ENCODE results near the gene BAMBI.

The BAMBI gene

DNA sequence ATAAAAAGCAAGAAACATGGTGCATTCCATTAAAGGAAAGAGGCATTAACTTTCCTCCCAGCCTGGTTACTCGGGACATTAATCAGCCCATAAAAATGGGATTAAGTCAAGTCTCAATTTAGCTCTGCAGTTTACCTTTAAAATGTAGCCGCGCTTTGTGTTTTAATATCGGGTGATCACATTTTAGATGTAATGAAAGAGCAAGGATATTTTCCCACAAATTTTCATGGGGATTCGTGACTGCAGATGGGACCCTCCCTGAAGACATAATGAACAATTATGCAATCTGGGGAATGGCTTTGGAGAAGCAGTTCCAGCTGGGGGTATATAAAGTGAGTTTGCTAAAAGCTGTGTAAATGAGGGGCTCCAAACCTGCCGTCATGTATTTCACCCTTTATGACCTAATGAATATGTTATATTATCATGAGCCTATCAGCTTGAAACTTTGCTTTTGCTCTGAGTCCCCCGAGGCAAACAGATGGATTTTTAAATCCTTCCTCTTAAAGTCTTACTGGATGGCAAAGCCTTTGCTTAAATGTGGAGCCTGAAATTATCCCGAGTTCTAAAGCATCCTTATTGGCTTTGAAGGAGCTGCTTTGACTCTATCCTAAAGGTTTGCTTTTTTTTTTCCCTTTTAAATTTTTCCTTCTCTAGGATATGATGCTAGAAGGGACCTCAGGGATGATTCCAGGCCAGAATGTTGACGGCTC, 31.8 kb downstream of the BAMBI start:
- no peak for DNase-seq

DNA sequence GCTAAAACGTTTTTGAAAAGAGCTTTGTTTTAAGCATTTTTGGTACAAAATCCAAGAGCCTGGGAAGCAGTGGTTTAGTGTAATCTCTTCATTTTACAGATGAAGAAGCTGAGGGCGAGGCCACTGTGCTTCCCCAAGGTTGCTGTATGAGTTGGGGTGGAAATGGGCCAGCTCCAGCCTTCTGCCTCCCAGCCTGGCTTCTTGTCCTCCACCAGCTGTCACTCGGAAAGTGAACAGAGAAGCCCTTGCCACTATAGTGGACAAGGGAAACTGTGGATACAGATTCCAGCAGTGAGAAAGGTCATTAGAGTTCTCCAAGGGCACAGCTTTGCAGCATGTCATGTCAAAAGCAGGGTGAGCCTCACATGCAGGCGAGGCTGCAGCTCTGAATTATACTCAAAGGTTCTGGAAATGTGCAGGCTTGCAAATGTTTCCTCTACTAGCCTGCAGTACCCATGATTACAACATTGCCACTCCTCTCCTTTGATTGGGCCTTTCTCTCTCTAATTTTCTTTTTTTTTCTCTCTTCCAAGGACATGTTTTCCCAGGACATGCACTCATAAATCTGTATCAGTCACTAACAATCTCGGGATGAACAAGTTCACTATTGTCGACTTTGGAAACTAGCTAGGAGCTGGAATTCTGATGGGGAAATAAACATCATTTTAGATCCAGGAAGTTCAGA, 33.0 kb downstream of the BAMBI start:
- no peak for DNase-seq

DNA sequence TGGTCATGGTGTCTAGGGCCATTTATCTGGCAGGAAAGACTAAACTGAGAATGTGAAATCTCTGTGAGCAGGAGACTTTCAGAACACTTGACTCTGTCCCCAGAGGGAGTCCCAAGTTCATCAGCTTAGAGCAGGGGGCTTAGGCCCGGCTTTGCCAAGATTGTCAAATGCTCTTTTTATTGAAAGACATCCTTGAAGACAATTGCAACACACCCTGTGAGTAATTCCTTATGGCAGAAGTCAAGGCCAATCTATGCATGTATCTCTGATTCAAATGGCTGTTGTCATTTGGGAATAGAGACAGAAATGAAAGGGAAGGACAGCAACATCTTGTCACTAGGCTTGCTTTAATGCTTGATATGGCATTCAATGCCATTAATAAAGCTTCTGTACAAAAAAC, 33.7 kb downstream of the BAMBI start:
- no peak for DNase-seq

DNA sequence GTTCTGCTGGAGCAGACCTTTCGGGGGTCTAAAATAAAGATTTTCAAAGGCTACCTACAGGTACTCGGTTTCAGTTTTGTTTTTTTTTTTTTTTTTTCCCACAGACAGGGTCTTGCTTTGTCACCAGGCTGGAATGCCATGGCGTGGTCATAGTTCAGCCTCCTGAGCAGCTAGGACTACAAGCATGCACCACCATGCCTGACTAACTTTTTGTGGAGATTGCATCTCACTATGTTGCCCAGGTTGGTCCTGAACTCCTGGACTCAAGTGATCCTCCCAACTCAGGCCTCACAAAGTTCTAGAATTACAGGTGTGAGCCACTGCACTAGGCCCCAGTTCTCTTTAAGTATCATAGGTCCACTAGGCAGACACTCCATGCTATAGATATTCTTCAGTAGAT, 34.5 kb downstream of the BAMBI start:
- DNase-seq = no peak

DNA sequence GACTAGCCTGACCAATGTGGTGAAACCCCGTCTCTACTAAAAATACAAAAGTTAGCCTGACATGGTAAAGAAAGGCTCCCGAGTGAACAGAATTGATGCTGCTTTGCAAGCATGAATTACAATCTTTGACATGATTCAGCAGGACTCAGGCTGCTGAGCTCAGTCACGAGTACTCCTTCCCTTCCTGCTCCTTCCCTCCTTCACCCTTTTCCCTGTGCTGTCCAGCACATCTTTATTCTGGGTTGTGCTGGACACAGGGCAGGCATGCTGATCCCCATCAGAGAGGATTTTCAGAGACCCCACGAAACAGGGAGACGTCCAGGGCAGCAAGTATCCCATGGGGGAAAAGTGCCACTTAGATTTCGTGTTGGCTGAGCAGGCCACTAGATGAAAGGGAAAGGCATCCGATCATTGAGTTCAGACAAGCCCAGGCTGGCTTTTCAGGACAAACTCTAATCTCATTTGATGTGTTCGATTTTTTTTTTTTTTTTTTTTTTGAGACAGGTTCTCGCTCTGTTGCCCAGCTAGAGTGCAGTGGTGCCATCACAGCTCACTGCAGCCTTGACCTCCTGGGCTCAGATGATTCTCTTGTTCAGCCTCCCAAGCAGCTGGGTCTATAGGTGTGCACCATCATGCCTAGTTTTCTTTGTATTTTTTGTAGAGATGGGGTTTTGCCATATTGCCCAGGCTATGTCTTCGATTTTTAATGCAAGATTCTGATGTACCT, 36.5 kb downstream of the BAMBI start:
- DNase-seq = no peak

DNA sequence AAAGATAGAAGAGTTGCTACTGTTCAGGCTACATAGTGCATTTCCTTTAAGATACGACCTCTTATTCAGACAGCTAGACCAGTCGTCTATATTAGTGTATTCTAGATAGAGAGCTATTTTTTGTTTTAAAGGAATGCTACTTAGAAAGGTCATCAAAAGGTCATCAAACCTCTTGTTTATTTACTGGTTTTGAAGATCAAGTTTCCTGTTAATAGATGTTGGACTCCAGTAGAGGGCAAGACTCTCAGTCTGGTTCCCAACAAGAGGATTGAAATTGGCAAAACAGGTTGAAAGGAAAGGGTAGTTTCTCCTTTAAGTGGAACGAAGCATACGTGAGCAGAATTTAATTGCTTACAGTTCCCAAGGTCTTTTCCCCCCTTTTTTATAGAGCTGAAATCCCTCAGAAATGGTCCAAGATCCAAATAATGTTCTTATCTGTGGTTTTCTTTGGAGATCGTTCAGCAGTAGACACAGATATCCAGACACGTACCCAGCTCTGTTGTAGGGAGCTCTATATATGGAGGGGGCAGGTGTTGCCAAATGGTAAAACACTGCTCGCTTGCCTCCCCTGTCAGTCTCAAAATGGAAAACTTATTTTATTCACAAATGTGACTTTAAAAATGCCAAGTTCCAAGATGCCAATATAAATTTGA, 37.2 kb downstream of the BAMBI start:
- no peak for DNase-seq

DNA sequence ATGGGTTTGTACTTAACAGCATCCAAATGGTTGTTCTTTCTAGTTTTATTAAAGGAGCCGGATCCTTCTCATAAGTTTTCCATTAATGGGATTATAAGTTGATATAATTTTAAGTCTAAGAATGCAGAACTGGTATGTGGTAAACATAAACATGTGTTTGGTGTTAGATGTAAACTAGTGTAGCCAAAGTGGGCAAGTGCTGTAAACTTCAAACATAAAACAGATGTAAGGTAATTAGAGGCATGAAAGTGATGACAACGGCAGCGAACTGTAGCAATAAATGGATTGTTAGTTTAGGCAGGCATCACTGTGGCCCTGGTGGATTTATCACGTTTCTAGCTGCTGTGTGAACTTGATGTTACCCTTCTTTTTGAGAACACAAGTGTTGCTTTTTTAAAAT, 37.9 kb downstream of the BAMBI start:
- no peak for DNase-seq

DNA sequence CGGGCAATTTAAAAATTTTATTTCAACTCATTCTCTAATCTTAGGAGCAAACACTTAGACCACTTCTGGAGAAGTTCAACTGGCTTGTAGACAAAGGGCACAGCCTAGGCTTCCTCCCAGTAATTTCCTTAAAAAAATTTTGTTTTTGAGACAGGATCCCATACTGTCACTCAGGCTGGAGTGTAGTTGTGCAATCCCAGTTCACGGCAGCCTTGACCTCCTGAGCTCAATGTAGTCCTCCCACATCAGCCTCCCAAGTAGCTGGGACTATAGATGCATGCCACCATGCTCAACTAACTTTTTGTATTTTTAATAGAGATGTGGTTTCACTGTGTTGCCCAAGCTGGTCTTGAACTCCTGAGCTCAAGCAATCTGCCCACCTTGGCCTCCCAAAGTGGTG, 38.4 kb downstream of the BAMBI start:
- no peak for DNase-seq

DNA sequence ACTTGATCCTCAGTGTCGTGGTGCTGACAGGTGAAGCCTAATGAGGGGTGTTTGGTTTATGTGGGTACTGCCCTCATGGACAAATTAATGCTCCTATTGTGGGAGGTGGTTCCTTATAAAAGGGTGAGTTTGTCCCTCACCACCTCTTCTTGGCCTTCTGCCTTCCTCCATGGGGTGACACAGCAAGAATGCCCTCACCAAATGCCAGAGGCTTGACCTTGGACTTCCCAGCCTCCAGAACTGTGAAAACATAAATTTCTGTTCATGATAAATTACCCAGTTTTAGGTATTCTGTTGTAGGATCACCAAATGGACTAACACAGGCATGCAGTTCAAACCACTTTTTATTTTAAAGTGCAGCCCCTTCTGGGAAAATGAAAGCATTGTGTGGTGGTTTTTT, 39.4 kb downstream of the BAMBI start:
- DNase-seq = no peak

DNA sequence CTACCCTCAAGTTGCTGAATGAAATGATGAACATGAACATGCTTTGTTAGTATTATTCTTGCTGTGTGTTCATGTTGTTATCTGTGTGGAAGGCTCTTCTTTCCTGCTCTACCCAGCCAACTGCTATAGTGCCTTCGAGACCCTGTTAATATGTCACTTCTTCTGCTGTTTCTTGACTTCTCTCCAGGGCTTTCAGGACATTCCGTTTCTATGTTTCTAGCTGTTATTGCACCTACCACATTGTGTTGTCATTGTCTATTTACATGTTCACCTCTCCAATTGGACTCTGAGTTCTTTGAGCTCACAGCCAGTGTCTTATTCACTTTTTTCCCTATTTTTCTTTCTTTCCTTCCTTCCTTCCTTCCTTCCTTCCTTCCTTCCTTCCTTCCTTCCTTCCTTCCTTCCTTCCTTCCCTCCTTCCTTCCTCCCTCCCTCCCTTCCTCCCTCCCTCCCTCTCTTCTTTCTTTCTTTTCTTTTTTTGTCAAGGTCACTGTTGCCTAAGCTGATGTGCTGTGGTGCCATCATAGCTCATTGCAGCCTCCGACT, 40.4 kb downstream of the BAMBI start:
- DNase-seq = no peak

DNA sequence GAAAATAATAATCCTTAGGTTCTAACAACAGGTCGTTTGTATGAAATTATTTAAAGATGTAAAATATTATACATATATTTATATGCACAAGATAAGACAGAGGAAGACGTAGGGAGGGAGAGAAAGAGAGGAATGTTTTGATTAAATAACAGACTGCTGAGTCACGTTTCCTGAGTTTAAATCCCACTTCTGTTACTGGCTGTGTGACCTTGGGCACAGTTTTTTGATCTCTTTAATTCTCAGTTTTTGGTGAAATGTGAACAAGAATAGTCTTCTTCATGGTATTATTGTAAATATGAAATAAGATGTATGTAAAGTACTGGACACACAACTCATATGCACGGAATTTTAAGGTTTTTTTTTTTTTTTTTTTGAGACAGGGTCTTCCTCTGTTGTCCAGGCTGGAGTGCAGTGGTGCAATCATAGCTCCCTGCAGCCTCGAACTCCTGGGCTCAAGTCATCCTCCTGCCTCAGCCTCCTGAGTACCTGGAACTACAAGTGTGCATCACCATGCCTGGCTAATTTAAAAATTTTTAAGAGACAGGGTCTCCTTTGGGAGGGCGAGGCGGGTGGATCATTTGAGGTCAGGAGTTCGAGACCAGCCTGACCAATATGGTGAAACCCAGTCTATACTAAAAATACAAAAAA, 42.6 kb downstream of the BAMBI start:
- DNase-seq = no peak

DNA sequence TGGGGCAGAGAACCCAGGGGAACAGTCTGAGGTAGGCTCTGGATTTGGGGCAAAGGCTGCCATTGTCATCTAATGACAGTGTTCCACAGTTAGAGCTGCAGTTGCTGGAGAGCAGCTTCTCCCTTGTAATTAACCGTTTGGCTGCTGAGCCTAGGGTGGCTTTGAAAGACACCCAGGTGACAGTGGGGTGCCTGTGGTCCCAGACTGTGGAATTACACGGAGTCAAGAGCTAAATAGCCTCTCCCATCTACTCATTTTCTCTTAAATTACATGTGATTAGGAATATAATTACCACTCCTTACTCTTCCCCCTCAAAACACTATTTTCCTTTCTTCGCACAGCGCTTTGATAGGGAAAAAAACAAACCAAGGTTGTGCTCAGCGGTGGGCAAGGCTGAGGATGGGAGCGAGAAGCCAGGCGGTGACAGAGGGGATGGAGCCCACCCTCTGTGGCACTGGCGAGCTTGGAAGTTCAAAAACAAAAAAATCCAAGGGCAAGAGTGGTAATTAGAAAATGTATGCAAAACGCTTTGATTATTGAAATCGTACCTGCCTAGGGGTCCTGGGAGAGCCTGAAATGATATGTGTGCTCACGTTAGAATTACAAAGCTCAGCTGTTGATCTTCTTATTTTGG, 44.1 kb downstream of the BAMBI start:
- DNase-seq = no peak

DNA sequence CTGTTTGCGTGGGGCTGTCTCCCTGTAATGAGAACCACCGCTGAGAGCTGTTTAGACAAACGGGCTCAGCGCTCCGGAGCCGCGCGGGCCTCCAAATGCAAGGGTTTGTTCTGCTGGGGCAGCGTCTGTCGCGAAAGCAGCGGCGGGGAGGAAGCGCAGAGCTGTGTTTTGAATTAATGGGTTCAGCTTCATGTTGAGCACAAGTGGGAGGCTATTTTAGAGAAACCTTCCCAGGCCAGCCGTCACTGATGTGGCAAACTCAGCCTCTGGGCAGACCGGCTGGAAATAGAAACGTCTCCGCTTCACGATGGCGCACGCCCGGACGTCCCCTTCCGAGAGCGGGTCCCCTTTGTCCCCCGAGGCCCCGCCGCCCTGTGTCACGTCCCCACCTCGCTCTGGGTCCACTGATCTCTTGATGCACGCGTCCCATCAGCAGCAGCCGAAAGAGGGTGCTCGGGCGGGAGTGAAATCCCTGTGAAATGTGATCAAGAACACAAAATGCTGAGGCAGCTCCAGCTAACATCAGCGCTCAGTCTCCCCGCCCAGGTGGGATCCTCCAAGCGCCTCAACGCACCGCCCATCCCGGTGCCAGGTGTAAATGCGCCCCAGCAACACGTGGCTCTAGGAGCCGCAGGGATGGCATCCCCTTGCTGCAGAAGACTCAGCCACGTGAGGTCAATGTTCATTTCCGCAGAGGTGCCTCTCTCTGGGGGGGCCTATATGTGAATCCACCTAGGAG, 44.9 kb downstream of the BAMBI start:
- no peak for DNase-seq

DNA sequence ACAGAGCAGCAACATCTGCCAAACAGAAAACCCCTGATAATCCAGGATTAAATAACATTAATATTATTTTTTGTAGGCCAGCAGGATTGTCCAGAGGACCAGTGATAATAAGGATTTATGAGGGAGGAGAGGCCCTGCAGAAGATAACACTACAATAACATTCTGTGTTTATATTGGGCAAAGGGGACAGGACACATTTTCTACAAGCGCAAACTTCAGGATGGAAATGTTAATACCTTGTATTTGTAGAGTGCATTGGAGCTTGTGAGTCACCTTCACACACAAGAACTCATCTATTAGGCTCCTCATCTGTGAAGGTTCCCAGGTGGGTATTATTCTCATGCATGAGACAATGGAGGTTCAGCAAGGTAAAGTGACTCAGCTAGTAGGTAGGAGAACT, 51.0 kb downstream of the BAMBI start:
- no peak for DNase-seq

DNA sequence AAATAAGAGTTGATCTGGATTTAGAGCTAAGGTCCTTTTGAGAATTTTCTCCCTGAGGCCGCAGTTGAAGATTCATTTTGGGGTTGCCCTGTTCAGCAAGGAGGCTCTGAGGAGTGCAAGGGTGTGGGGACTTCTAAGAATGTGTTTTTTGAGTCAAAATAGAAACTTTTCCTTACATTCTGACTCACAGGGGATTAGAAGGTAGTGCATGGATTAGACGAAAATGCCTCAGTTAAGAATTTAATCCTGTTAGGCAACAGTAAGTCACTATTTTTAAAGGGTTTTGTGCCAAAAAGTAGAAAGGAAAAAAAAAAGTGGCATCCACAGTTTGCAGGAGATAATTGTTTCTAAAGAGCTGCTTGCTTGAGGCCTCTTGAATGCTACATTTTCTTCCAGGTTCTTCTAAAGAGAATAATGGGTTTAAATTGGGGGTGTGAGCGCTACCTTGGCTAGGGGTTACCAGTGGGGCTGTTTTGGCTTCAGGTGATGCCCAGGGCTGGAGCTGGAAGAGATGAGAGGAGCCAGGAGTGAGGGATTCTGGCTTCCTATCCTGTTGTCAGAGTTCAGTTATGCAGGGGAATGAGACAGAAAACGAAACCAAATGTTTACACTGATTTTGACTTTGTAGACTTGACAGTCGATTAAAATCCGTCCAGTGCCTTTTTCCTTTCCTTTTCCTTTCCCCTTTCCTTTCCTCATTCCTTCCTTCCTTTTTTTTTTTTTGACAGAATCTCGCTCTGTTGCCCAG, 52.9 kb downstream of the BAMBI start:
- no peak for DNase-seq

DNA sequence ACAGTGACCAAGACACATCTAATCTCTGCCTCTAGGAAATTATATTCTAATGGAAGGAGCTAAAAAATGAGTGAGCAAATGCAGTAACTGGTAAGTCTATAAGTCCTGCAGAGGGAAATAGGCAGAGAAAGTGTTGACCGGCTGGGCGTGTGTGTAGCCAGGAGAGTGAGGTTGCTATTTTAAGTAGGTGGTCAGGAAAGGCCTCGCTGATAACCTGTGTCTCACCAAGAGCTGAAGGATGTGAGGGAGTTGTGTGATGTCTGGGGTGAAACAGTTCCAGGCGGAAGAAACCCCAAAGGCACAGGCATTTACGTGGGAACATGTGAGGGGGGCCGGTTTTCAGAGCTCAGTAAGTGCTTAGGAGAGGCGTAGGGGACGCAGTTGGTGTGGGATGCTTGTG, 54.8 kb downstream of the BAMBI start:
- no peak for DNase-seq

Measured in NCI-H1436 treated with DMSO at 0.1 percent for 48 hours (cell line).